Small intestine (tissue), 7 donors: ENCODE data around the gene SLC39A11. TPM values are rescaled to one million over a fixed set of nuclear protein-coding genes. Genes with fewer than 3 reads are reported as not detected.

ENCODE experiments used
- DNase-seq, 2 donors: peaks; one replicate each; pipeline versions ENCODE4 v3.0.0 to v3.0.0-alpha.2; 2013
- FAIRE-seq: peaks from 2 replicates; lab custom pipeline; 2012; peaks lifted over from hg19 to GRCh38; lab: Jason Lieb, UNC
- H3K27ac ChIP-seq, 3 donors: one replicate each; pipeline ENCODE4 v1.5.1; 2013; ENCODE audit warnings: low read length in 2 of 3, mild to moderate bottlenecking in 2 of 3, control low read depth in 1 of 3, inconsistent platforms in 1 of 3, low read depth in 1 of 3, moderate library complexity in 1 of 3
- H3K27me3 ChIP-seq, 3 donors: one replicate each; pipeline ENCODE4 v1.6.1; 2013; ENCODE audit warnings: low read length in 3 of 3, inconsistent platforms in 1 of 3; ENCODE audit not compliant: control insufficient read depth in 3 of 3, insufficient read depth in 3 of 3
- H3K36me3 ChIP-seq, 3 donors: one replicate each; pipeline ENCODE4 v1.6.1; 2013; ENCODE audit warnings: low read length in 3 of 3, inconsistent platforms in 1 of 3, low read depth in 1 of 3, mild to moderate bottlenecking in 1 of 3, moderate library complexity in 1 of 3; ENCODE audit not compliant: control insufficient read depth in 3 of 3, insufficient read depth in 2 of 3
- H3K4me1 ChIP-seq, 3 donors: one replicate each; pipeline ENCODE4 v1.6.1; 2013; ENCODE audit warnings: low read length in 2 of 3, inconsistent platforms in 1 of 3, low read depth in 1 of 3, mild to moderate bottlenecking in 1 of 3, moderate library complexity in 1 of 3; ENCODE audit not compliant: control insufficient read depth in 3 of 3, insufficient read depth in 2 of 3
- H3K4me3 ChIP-seq, 3 donors: one replicate each; pipeline ENCODE4 v1.5.1; 2013; ENCODE audit warnings: low read length in 3 of 3, control low read depth in 1 of 3, inconsistent platforms in 1 of 3, low read depth in 1 of 3, mild to moderate bottlenecking in 1 of 3, moderate library complexity in 1 of 3
- H3K9me3 ChIP-seq, 2 donors: one replicate each; pipeline ENCODE4 v1.6.1; 2013; ENCODE audit warnings: low read depth in 1 of 2, low read length in 1 of 2; ENCODE audit not compliant: control insufficient read depth in 2 of 2, insufficient read depth in 1 of 2
- WGBS, 3 donors: extraction: QIAGEN DNeasy Blood & Tissue Kit; methylation state at CpG; one replicate each; pipeline ENCODE4 v1.1.7; 2013; 5-methylcytosine and 5-hydroxymethylcytosine counted together
- polyA plus RNA-seq, 4 donors: library from polyadenylated mRNA; stranded (reverse) in 3 of 4; unstranded in 1 of 4; fragments of 200-250 nt in 3 of 4; fragments of 120-200 nt in 1 of 4; gene quantifications; one replicate each; pipeline versions ENCODE4 v1.2.1 to v1.2.3, GENCODE V29; 2013
- donor health status: healthy with polysubstance abuse.
- donor health status: control.
- donor health status: control.
- donor health status: Bipolar disorder and iron deficiency.
- donor health status: healthy.

Gene SLC39A11
- polyA plus RNA-seq, 4 donors = 2.7 to 53.7 (median 11.3) TPM

DNA sequence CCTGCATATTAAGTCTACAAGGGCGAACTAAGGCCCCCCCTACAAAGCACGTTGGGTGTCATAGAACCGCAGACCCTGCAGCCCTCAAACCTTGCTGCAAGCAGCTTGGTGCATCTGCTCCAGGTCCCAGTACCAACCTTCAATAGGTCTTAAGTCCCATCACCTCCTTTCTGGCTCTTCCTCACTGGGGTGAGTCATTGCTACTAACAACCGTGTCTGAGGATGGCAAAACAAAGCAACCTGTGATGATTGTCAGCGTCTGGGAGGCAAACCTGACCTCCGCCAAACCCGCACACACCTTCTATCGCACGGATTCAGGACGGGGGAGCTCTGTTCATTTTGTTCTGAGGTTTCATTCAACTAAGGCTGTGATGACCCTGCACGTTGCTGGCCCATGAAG lies 138.9 kb downstream of the SLC39A11 start:
- no peaks in the 10 kb centered on the region for H3K36me3 ChIP-seq
- FAIRE-seq = no peak
- H3K9me3 ChIP-seq = no peaks in the 10 kb centered on the region
- no peak overlapping the region for H3K27ac ChIP-seq
- H3K4me1 ChIP-seq = no peaks in the 10 kb centered on the region
- DNase-seq = no peak
- H3K27me3 ChIP-seq = no peaks in the 10 kb centered on the region
- H3K4me3 ChIP-seq = no peak overlapping the region
- 81 to 90% (median 90%) methylated on average over 11 of the region's 11 CpGs for WGBS, 3 donors

DNA sequence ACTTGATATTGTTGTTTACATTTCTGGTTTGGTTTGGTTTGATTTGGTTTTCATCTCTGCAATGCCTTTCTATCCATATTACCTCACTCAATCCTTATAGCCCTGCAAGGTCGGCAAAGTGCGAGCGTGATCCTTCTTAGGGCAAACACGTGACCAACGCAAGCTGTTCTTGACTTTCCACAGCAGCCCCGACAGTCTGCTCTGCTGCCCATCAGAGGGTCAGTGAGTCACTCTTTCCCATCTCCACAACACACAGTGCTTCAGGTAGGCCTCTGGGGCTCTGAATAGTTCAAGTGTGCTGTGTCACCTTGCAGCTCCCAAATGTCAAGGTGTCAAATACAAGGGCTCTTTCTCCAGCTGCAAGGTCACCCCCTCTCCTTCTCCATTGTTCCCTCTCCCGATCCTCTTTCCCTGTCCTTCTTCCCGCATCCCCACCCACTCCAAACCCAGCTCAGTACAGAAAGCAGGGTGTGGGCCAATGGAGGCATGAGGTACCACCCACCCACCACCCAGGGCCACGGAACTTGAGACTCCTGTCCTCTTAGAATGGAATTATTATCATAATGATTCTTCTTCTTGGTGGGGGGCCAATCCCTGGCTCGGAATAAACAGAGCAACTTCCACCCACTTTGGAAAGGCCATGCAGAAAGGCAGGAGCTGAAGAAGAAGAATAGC lies 139.7 kb downstream of the SLC39A11 start:
- no peaks in the 10 kb centered on the region for H3K4me1 ChIP-seq
- DNase-seq = no peak
- H3K27me3 ChIP-seq = no peaks in the 10 kb centered on the region
- 87 to 94% (median 90%) methylated on average over 10 of the region's 10 CpGs for WGBS, 3 donors
- FAIRE-seq = no peak
- H3K4me3 ChIP-seq = no peak overlapping the region
- no peak overlapping the region for H3K27ac ChIP-seq
- no peaks in the 10 kb centered on the region for H3K9me3 ChIP-seq
- peaks cover 0 to under 1% (median 0%) of the 10 kb centered on the region in 3 donors for H3K36me3 ChIP-seq

DNA sequence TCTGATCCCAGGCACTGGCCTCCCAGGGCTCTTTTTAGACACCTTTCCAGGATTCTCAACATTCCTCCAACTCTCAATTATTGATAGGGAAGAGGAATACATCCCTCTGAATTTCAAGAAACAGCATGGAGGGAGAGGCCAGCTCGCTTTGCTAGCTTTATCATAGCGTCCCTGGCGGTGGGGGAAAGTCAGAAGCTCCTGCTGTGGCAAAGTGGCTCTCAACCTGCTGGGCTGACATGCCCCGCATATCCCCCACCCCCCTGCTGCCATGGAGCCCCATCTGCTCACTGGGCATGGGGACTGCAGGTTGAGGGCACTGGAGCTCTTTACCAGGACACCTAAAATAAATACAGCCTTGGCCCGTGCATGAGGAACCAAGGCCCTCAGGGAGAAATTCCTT lies 140.3 kb downstream of the SLC39A11 start:
- DNase-seq (no peak), FAIRE-seq (no peak)
- Histone ChIP-seq H3K27me3 (no peaks in the 10 kb centered on the region), H3K9me3 (no peaks in the 10 kb centered on the region), H3K4me1 (no peaks in the 10 kb centered on the region), H3K36me3 (peaks cover 0 to 6% (median 0%) of the 10 kb centered on the region in 3 donors), H3K4me3 (no peak overlapping the region), H3K27ac (no peak overlapping the region)
- WGBS, 3 donors = 85 to 93% (median 92%) methylated on average over 5 of the region's 5 CpGs

DNA sequence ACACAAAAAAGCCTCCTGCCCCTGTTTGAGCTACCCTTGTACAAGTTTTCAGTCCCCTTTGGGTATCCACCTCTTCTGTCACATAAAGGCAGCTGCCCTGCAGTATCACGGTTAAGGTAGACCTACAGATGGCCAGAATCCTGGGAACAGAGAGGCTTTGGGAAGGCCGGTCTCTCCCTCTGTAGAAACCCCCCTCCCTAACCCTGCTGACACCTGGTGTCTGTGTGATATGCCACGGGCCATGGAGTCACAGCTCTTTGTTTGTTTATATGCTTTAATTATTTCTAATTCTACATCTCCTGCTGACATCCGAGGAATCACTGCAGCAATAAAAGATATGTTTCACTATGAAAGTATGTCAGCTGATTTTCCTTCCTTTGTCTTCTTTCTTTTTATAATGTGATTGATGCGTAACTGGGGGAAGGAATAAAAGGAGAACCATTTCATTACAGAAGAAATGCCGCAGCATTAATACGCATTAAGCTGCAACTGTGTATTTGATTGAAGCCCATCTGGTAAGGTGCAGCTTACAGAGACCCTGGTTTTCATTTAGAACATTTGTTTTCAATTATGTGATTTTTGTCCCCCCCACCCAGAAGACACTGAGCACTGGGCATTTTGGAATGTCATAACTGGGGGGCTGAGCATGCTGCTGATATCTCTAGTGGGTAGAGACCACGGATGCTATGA lies 142.1 kb downstream of the SLC39A11 start:
- Histone ChIP-seq H3K27ac (no peak overlapping the region), H3K27me3 (no peaks in the 10 kb centered on the region), H3K9me3 (no peaks in the 10 kb centered on the region), H3K36me3 (peaks cover 0 to 9% (median 0%) of the 10 kb centered on the region in 3 donors), H3K4me1 (no peaks in the 10 kb centered on the region), H3K4me3 (no peak overlapping the region)
- FAIRE-seq (no peak), DNase-seq (no peak)
- WGBS, 3 donors = 83 to 88% (median 86%) methylated on average over 8 of the region's 8 CpGs

DNA sequence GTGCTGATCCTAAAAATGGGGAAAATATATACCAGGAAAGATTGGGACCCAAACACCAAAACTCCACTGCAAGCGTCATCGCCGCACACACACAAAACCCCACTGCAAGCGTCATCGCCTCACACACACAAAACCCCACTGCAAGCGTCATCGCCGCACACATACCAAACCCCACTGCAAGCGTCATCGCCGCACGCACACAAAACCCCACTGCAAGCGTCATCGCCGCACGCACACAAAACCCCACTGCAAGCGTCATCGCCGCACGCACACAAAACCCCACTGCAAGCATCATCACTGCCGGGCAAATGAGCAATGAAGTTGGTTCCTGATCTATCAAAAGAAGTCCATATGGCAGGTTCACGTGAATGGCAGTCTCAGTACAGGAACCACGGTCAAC lies 144.4 kb downstream of the SLC39A11 start:
- no peaks in the 10 kb centered on the region for H3K27me3 ChIP-seq
- no peak for DNase-seq
- no peak overlapping the region for H3K27ac ChIP-seq
- no peaks in the 10 kb centered on the region for H3K9me3 ChIP-seq
- H3K36me3 ChIP-seq = peaks cover 0 to 10% (median 0%) of the 10 kb centered on the region in 3 donors
- 97 to 98% (median 98%) methylated on average over 23 of the region's 23 CpGs for WGBS, 3 donors
- no peak overlapping the region for H3K4me3 ChIP-seq
- H3K4me1 ChIP-seq = no peaks in the 10 kb centered on the region
- FAIRE-seq = no peak

DNA sequence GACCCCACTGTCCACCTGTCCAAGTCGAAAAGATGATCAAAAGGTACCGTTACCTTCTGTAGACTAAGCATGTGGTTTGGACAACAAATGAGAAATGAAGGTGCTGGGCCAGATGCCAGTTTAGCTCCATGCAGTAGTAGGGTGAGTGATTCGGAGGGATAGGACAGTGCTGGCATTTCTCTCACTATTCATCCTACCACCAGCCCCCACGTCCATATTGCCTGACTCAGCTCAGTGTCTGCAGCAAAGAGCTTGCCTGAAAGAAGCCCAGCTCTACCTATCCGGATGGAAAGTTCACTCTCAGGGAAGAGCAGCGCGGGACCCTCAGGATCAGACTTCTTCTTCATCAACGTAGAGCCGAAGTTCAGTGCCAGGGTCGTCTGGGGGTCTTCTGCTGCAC lies 145.0 kb downstream of the SLC39A11 start:
- Histone ChIP-seq H3K9me3 (no peaks in the 10 kb centered on the region), H3K27me3 (no peaks in the 10 kb centered on the region), H3K27ac (no peak overlapping the region), H3K4me3 (no peak overlapping the region), H3K36me3 (peaks cover 0 to 10% (median 0%) of the 10 kb centered on the region in 3 donors), H3K4me1 (no peaks in the 10 kb centered on the region)
- no peak for FAIRE-seq
- 94 to 96% (median 95%) methylated on average over 10 of the region's 10 CpGs for WGBS, 3 donors
- no peak for DNase-seq

DNA sequence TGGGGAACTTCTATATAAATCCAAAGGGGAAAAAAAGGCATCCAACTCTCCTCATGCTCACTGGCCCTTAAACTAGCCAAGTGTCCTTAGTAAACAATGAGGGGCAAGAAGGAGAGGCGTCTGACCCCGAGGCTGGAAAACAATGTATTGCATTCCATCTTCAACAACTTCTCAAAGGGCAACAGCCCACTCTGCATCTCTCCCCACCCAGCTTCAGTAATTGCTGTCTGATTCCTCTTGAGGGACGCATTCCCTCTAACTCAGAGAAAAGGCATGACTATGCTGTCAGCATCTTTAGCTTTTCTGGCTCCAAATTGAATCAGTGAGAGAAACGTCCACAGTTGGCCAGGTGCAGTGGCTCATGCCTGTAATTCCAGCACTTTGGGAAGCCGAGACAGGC lies 145.8 kb downstream of the SLC39A11 start:
- no peak for DNase-seq
- Histone ChIP-seq H3K27ac (no peak overlapping the region), H3K9me3 (no peaks in the 10 kb centered on the region), H3K4me3 (no peak overlapping the region), H3K36me3 (peaks cover 0 to 10% (median 0%) of the 10 kb centered on the region in 3 donors), H3K27me3 (no peaks in the 10 kb centered on the region), H3K4me1 (no peaks in the 10 kb centered on the region)
- no peak for FAIRE-seq
- 82 to 90% (median 88%) methylated on average over 5 of the region's 5 CpGs for WGBS, 3 donors

DNA sequence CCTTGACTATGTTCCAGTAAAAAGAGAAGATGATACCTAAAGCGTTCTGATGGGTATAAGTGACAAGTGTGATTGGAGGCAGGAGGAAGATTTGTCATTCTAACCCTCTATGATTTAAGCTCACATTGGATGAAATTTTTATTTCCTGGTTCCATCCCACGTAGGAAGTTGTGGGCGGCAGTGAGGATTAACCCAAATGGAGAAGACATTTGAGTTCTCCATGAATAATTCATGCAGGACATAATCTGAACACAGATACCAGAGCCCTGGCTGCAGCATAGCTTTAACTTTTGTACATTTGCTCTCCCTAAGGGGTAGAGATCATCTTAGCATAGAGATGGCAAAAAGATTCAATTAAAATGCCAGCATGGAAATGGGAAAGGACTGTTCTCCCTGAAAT lies 146.3 kb downstream of the SLC39A11 start:
- H3K27ac ChIP-seq = no peak overlapping the region
- WGBS, 3 donors = 85 to 96% (median 93%) methylated on average over 3 of the region's 3 CpGs
- DNase-seq (no peak), FAIRE-seq (no peak)
- no peaks in the 10 kb centered on the region for H3K9me3 ChIP-seq
- peaks cover 0 to 10% (median 0%) of the 10 kb centered on the region in 3 donors for H3K36me3 ChIP-seq
- H3K4me1 ChIP-seq = no peaks in the 10 kb centered on the region
- H3K4me3 ChIP-seq = no peak overlapping the region
- no peaks in the 10 kb centered on the region for H3K27me3 ChIP-seq
